Liver (tissue), 9 donors: ENCODE measurements around the gene PCNT. TPM values are rescaled to one million over a fixed set of nuclear protein-coding genes. Genes with fewer than 3 reads are reported as not detected.
A peak's percentile ranks its signal among the peaks of the same experiment; 100 is the strongest.

ENCODE experiments used
- DNase-seq: peaks from one replicate; pipeline ENCODE4 v3.0.0-alpha.2; 2017; ENCODE audit warnings: low spot score
- H3K27ac ChIP-seq, 2 donors: one replicate each; pipeline ENCODE4 v1.7.0; 2013; ENCODE audit warnings: inconsistent platforms in 2 of 2, low read length in 2 of 2, control low read depth in 1 of 2, low read depth in 1 of 2, mild to moderate bottlenecking in 1 of 2
- H3K27me3 ChIP-seq, 4 donors: one replicate each; pipeline versions ENCODE4 v1.6.1 to v1.7.0; 2013; ENCODE audit warnings: low read length in 3 of 4, inconsistent platforms in 1 of 4, mild to moderate bottlenecking in 1 of 4, moderate library complexity in 1 of 4; ENCODE audit not compliant: control insufficient read depth in 4 of 4, insufficient read depth in 4 of 4
- H3K36me3 ChIP-seq, 4 donors: one replicate each; pipeline versions ENCODE4 v1.6.1 to v1.7.0; 2013; ENCODE audit warnings: low read length in 3 of 4, mild to moderate bottlenecking in 3 of 4, low read depth in 1 of 4, moderate library complexity in 1 of 4; ENCODE audit not compliant: control insufficient read depth in 4 of 4, insufficient read depth in 3 of 4
- H3K4me1 ChIP-seq, 4 donors: one replicate each; pipeline versions ENCODE4 v1.6.1 to v1.7.0; 2013; ENCODE audit warnings: low read length in 3 of 4, mild to moderate bottlenecking in 3 of 4, moderate library complexity in 1 of 4; ENCODE audit not compliant: control insufficient read depth in 4 of 4, insufficient read depth in 4 of 4
- H3K4me3 ChIP-seq, 3 donors: one replicate each; pipeline versions ENCODE4 v1.6.1 to v1.7.0; 2013; ENCODE audit warnings: low read length in 3 of 3, control low read depth in 1 of 3, low read depth in 1 of 3, mild to moderate bottlenecking in 1 of 3
- H3K9ac ChIP-seq, 2 donors: one replicate each; pipeline ENCODE4 v1.7.0; 2013; ENCODE audit warnings: low read length in 2 of 2, mild to moderate bottlenecking in 2 of 2, moderate library complexity in 2 of 2, control low read depth in 1 of 2, low read depth in 1 of 2
- H3K9me3 ChIP-seq, 4 donors: one replicate each; pipeline versions ENCODE4 v1.6.1 to v1.7.0; 2013; ENCODE audit warnings: low read length in 3 of 4; ENCODE audit not compliant: control insufficient read depth in 4 of 4
- CTCF ChIP-seq: fragments of 150-350 bp; IDR thresholded peaks from 2 replicates; pipeline ENCODE4 v1.5.1; 2017; ENCODE audit warnings: improper control_type of control experiment, low read depth, low read length; ENCODE audit not compliant: missing input control
- EGR1 ChIP-seq, 2 donors: IDR thresholded peaks; 2 replicates each; pipeline ENCODE4 v1.6.1; 2016 to 2018; ENCODE audit warnings: antibody characterized with exemption in 2 of 2, low read depth in 2 of 2
- FOXA1 ChIP-seq: IDR thresholded peaks from 2 replicates; pipeline ENCODE4 v1.6.1; 2016; ENCODE audit warnings: antibody characterized with exemption
- FOXA2 ChIP-seq: IDR thresholded peaks from 2 replicates; pipeline ENCODE4 v1.6.1; 2016; ENCODE audit warnings: antibody characterized with exemption
- GABPA ChIP-seq, 2 donors: IDR thresholded peaks in 1 of 2; conservative IDR thresholded peaks in 1 of 2; 2 replicates each; pipeline ENCODE4 v1.6.1; 2016; ENCODE audit warnings: antibody characterized with exemption in 2 of 2, mild to moderate bottlenecking in 1 of 2, moderate library complexity in 1 of 2
- HNF4A ChIP-seq, 2 donors: conservative IDR thresholded peaks; 2 replicates each; pipeline ENCODE4 v1.6.1; 2016; ENCODE audit warnings: antibody characterized with exemption in 2 of 2, mild to moderate bottlenecking in 2 of 2
- HNF4G ChIP-seq: IDR thresholded peaks from 2 replicates; pipeline ENCODE4 v1.6.1; 2016; ENCODE audit warnings: antibody characterized with exemption
- JUND ChIP-seq, 2 donors: IDR thresholded peaks; 2 replicates each; pipeline ENCODE4 v1.6.1; 2016; ENCODE audit warnings: antibody characterized with exemption in 2 of 2
- MAX ChIP-seq: IDR thresholded peaks from 2 replicates; pipeline ENCODE4 v1.6.1; 2016; ENCODE audit warnings: antibody characterized with exemption
- RAD21 ChIP-seq, 2 donors: IDR thresholded peaks; 2 replicates each; pipeline ENCODE4 v1.6.1; 2016; ENCODE audit warnings: antibody characterized with exemption in 2 of 2, mild to moderate bottlenecking in 2 of 2
- SP1 ChIP-seq: IDR thresholded peaks from 2 replicates; pipeline ENCODE4 v1.6.1; 2018; ENCODE audit warnings: antibody characterized with exemption, mild to moderate bottlenecking
- WGBS: extraction: QIAGEN DNeasy Blood & Tissue Kit; methylation state at CpG from one replicate; pipeline ENCODE4 v1.1.7; 2013; 5-methylcytosine and 5-hydroxymethylcytosine counted together
- polyA plus RNA-seq, 2 donors: library from polyadenylated mRNA; stranded (reverse) in 1 of 2; unstranded in 1 of 2; fragments of 200-250 nt in 1 of 2; fragments of >200 nt in 1 of 2; fragmentation: Nextera tagmentation in 1 of 2; extraction: Ambion mirVana in 1 of 2; gene quantifications; one replicate each; pipeline versions ENCODE4 v1.2.1 to v1.2.3, GENCODE V29; 2013 to 2015
- total RNA-seq, 2 donors: library from RNA; depleted of rRNA; stranded (reverse); fragments of >200 nt; gene quantifications; one replicate each; pipeline ENCODE4 v1.2.3, GENCODE V29; 2014
- TF ChIP-seq, protein P1 (sequence below): IDR thresholded peaks from 2 replicates; pipeline ENCODE4 v1.6.1; 2016; ENCODE audit warnings: antibody characterized with exemption
- donor health status: healthy.
- donor health status: healthy.
- donor health status: healthy.
- donor health status: healthy.
- donor health status: healthy.

PCNT gene
- total and polyA plus RNA-seq, 4 donors, result 6.7 to 36.8 (median 15.2) TPM

DNA sequence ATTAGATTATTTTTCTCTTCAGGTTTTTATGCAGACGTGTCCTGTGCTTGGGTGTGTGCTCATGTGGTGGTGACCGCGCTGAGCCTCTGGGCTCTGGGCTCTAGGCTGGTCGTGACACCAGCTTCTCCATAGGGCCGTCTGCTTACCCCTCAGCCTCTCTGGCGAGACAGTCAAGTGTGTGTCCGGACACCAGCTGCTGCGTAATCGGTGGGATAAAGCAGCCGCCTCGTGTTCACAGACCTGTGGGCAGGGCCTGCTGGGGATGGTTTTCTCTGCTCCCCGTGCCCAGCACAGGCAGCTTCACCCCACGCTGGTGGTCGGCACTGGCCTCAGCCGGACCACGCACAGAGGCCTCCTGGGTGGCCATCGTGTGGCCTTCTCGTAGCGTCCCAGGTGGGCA, 101.1 kb downstream of the PCNT start:
- H3K9ac ChIP-seq, result no peak overlapping the region
- 95% methylated on average over 19 of the region's 19 CpGs for WGBS
- H3K27ac ChIP-seq, result peak overlapping the region in 1 of 2 donors; percentile 8
- no peak for DNase-seq
- H3K9me3 ChIP-seq, result no peaks in the 10 kb centered on the region
- H3K27me3 ChIP-seq, result no peaks in the 10 kb centered on the region
- H3K36me3 ChIP-seq, result peaks cover 5 to 40% (median 10%) of the 10 kb centered on the region in 4 donors
- H3K4me1 ChIP-seq, result no peaks in the 10 kb centered on the region
- no peak overlapping the region for H3K4me3 ChIP-seq
- no peak for TF ChIP-seq MAX
- TF ChIP-seq, protein P1, sequence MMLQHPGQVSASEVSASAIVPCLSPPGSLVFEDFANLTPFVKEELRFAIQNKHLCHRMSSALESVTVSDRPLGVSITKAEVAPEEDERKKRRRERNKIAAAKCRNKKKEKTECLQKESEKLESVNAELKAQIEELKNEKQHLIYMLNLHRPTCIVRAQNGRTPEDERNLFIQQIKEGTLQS, result no peak
- no peak for TF ChIP-seq RAD21 (IDR thresholded peaks at IDR 0.05)
- TF ChIP-seq HNF4A (conservative IDR thresholded peaks at IDR 0.05), result no peak
- no peak for TF ChIP-seq GABPA (IDR thresholded peaks at IDR 0.05 in 1 of 2, conservative IDR thresholded peaks at IDR 0.05 in 1 of 2)
- TF ChIP-seq SP1, result no peak
- no peak for TF ChIP-seq FOXA1
- TF ChIP-seq HNF4G, result no peak
- TF ChIP-seq FOXA2, result no peak
- no peak for TF ChIP-seq JUND (IDR thresholded peaks at IDR 0.05)
- no peak for TF ChIP-seq EGR1 (IDR thresholded peaks at IDR 0.05; ENCODE audit: low read depth in 2 of 2)
- TF ChIP-seq CTCF, result no peak

DNA sequence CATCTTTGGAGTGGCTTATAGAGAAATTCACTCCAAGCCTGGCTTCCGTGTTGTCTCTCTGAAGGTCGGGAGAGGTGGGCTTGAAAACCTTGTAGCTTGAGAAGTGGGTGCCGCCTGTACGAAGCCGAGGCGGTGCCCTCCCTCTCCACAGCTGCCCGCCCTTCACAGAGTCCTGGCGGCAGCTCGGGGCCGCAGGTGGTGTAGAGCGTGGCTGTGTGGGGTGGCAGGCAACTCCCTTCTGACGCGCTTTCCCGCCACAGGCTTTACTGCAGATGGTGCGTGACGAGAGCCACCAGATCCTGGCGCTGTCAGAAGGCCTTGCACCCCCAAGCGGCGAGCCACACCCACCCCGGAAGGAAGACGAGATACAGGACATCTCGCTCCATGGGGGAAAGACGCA, 101.6 kb downstream of the PCNT start:
- no peak overlapping the region for H3K27ac ChIP-seq

GRCh38 chr21:46426313-46427046, 102.5 kb downstream of the PCNT start:
- no peak for DNase-seq
- 97% methylated on average over 22 of the region's 22 CpGs for WGBS
- H3K4me3 ChIP-seq, result no peak overlapping the region
- no peaks in the 10 kb centered on the region for H3K4me1 ChIP-seq
- H3K36me3 ChIP-seq, result peaks cover 7 to 49% (median 15%) of the 10 kb centered on the region in 4 donors
- no peaks in the 10 kb centered on the region for H3K27me3 ChIP-seq
- TF ChIP-seq FOXA1, result no peak
- H3K9ac ChIP-seq, result no peak overlapping the region
- no peaks in the 10 kb centered on the region for H3K9me3 ChIP-seq
- no peak overlapping the region for H3K27ac ChIP-seq

More for the DNA sequence above, 101.6 kb downstream of the PCNT start:
- peaks cover 9 to 45% (median 11%) of the 10 kb centered on the region in 4 donors for H3K36me3 ChIP-seq
- H3K27me3 ChIP-seq, result no peaks in the 10 kb centered on the region
- no peaks in the 10 kb centered on the region for H3K4me1 ChIP-seq
- H3K9ac ChIP-seq, result no peak overlapping the region
- TF ChIP-seq GABPA (IDR thresholded peaks at IDR 0.05 in 1 of 2, conservative IDR thresholded peaks at IDR 0.05 in 1 of 2), result no peak
- TF ChIP-seq, protein P1, result no peak
- no peak for TF ChIP-seq RAD21 (IDR thresholded peaks at IDR 0.05)
- TF ChIP-seq MAX, result no peak
- WGBS, result 95% methylated on average over 23 of the region's 23 CpGs
- no peak for DNase-seq
- H3K9me3 ChIP-seq, result no peaks in the 10 kb centered on the region
- H3K4me3 ChIP-seq, result no peak overlapping the region
